Naive B cell (primary cell): ENCODE measurements around the gene ORMDL2. TPM values are rescaled to one million over a fixed set of nuclear protein-coding genes. Genes with fewer than 3 reads are reported as not detected.

Experiments used
- ATAC-seq, 2 donors: fragments of 150-1000 bp; cut with Tn5 transposase; 2 replicates each; pipeline ENCODE4 v1.10.0; 2021; ENCODE audit warnings: low read depth in 2 of 2, mild to moderate bottlenecking in 2 of 2, moderate library complexity in 2 of 2
- DNase-seq: peaks from one replicate; pipeline ENCODE4 v3.0.0; 2022
- H3K27ac Mint-ChIP-seq, 6 donors: one replicate each; pipeline ENCODE4 v1.8.0; 2020 to 2022; ENCODE audit warnings: mild to moderate bottlenecking in 6 of 6, mixed read lengths in 6 of 6, moderate library complexity in 5 of 6, inconsistent platforms in 2 of 6
- H3K27me3 Mint-ChIP-seq, 3 donors: one replicate each; pipeline ENCODE4 v1.8.0; 2021 to 2022; ENCODE audit warnings: mixed read lengths in 3 of 3, mild to moderate bottlenecking in 1 of 3
- H3K36me3 Mint-ChIP-seq, 2 donors: one replicate each; pipeline ENCODE4 v1.8.0; 2020 to 2022; ENCODE audit warnings: mixed read lengths in 2 of 2, inconsistent platforms in 1 of 2, mild to moderate bottlenecking in 1 of 2
- H3K4me1 Mint-ChIP-seq, 3 donors: one replicate each; pipeline ENCODE4 v1.8.0; 2020 to 2022; ENCODE audit warnings: mixed read lengths in 3 of 3, inconsistent platforms in 1 of 3, mild to moderate bottlenecking in 1 of 3, moderate library complexity in 1 of 3
- H3K4me3 Mint-ChIP-seq, 8 donors: one replicate each; pipeline ENCODE4 v1.8.0; 2020 to 2022; ENCODE audit warnings: mild to moderate bottlenecking in 8 of 8, mixed read lengths in 8 of 8, moderate library complexity in 8 of 8, inconsistent platforms in 2 of 8
- H3K9me3 Mint-ChIP-seq, 7 donors: one replicate each; pipeline ENCODE4 v1.8.0; 2020 to 2022; ENCODE audit warnings: mixed read lengths in 7 of 7, mild to moderate bottlenecking in 5 of 7, inconsistent platforms in 2 of 7, moderate library complexity in 1 of 7
- polyA plus RNA-seq, 6 donors: library from polyadenylated mRNA; unstranded; fragments of 300-500 nt; fragmentation: Illumina TruSeq; gene quantifications; one replicate each; pipeline ENCODE4 v1.2.3, GENCODE V29; 2021; ENCODE audit warnings: low read depth in 6 of 6

ORMDL2 gene
- 100 to 1,000 TPM in 3 of 6 donors, 10 to 100 TPM in 3; 73.9 to 114 (median 98.1) TPM for polyA plus RNA-seq

GRCh38 chr12:55817345-55818139 lies at the start of gene ORMDL2, which contains the start of gene SARNP:
Gene ORMDL2 (plus strand): TSS chr12:55818041. CDS start chr12:55819000, 959 bp downstream.
Gene SARNP (minus strand): TSS chr12:55817724. CDS start chr12:55817701, 23 bp downstream.
- Mint-ChIP-seq H3K4me3 (no peak within 1 kb of the TSS), H3K36me3 (peaks cover 6 to 16% of the 10 kb centered on the region in 2 donors), H3K4me1 (peaks cover 17 to 35% (median 29%) of the 10 kb centered on the region in 3 donors), H3K27me3 (no peaks in the 10 kb centered on the region), H3K9me3 (no peaks in the 10 kb centered on the region), H3K27ac (peak within 1 kb of the TSS in 1 of 6 donors; percentile 54)
- peak; percentile 97 for DNase-seq
- ATAC-seq = peak; percentile 90 to 91

- ATAC-seq = no peak
- Mint-ChIP-seq H3K4me1 (peaks cover 0 to 10% (median 8%) of the 10 kb centered on the region in 3 donors), H3K27me3 (no peaks in the 10 kb centered on the region), H3K4me3 (no peak overlapping the region), H3K9me3 (no peaks in the 10 kb centered on the region), H3K27ac (peak overlapping the region in 2 of 6 donors; percentile 2 to 3), H3K36me3 (peaks cover 8 to 19% of the 10 kb centered on the region in 2 donors)
- DNase-seq = no peak
Measured at GRCh38 chr12:55771736-55772135, 46.1 kb upstream of the ORMDL2 start.

GRCh38 chr12:55777856-55778255 lies 40.0 kb upstream of the ORMDL2 start:
- no peak for DNase-seq
- Mint-ChIP-seq H3K4me3 (no peak overlapping the region), H3K36me3 (peaks cover 0 to 10% of the 10 kb centered on the region in 2 donors), H3K27ac (no peak overlapping the region), H3K9me3 (no peaks in the 10 kb centered on the region), H3K27me3 (no peaks in the 10 kb centered on the region), H3K4me1 (peaks cover 0 to 8% (median 0%) of the 10 kb centered on the region in 3 donors)
- no peak for ATAC-seq

- peak overlapping the region in 1 of 6 donors; percentile 18 for H3K27ac Mint-ChIP-seq
- no peaks in the 10 kb centered on the region for H3K27me3 Mint-ChIP-seq
- no peak for ATAC-seq
- H3K4me1 Mint-ChIP-seq = peaks cover 0 to 5% (median under 1%) of the 10 kb centered on the region in 3 donors
- H3K9me3 Mint-ChIP-seq = no peaks in the 10 kb centered on the region
- no peak overlapping the region for H3K4me3 Mint-ChIP-seq
- peaks cover 2 to 23% of the 10 kb centered on the region in 2 donors for H3K36me3 Mint-ChIP-seq
- DNase-seq = no peak
Measured at GRCh38 chr12:55780685-55781084, 37.2 kb upstream of the ORMDL2 start.

GRCh38 chr12:55788546-55788945 lies 29.3 kb upstream of the ORMDL2 start:
- H3K4me3 Mint-ChIP-seq = no peak overlapping the region
- no peak overlapping the region for H3K27ac Mint-ChIP-seq
- no peaks in the 10 kb centered on the region for H3K9me3 Mint-ChIP-seq
- no peaks in the 10 kb centered on the region for H3K27me3 Mint-ChIP-seq
- DNase-seq (no peak), ATAC-seq (no peak)
- peaks cover 0 to 4% (median 1%) of the 10 kb centered on the region in 3 donors for H3K4me1 Mint-ChIP-seq
- H3K36me3 Mint-ChIP-seq = peaks cover 7 to 27% of the 10 kb centered on the region in 2 donors

GRCh38 chr12:55789171-55789570 lies 28.7 kb upstream of the ORMDL2 start:
- peak overlapping the region in 1 of 6 donors; percentile 25 for H3K27ac Mint-ChIP-seq
- H3K4me3 Mint-ChIP-seq = no peak overlapping the region
- ATAC-seq (no peak), DNase-seq (no peak)
- H3K9me3 Mint-ChIP-seq = no peaks in the 10 kb centered on the region
- peaks cover 0 to 4% (median 1%) of the 10 kb centered on the region in 3 donors for H3K4me1 Mint-ChIP-seq
- H3K36me3 Mint-ChIP-seq = peaks cover 7 to 21% of the 10 kb centered on the region in 2 donors
- H3K27me3 Mint-ChIP-seq = no peaks in the 10 kb centered on the region

GRCh38 chr12:55789893-55790292 lies 27.9 kb upstream of the ORMDL2 start:
- no peaks in the 10 kb centered on the region for H3K27me3 Mint-ChIP-seq
- H3K36me3 Mint-ChIP-seq = peaks cover 14 to 18% of the 10 kb centered on the region in 2 donors
- ATAC-seq (no peak), DNase-seq (no peak)
- H3K4me3 Mint-ChIP-seq = no peak overlapping the region
- H3K27ac Mint-ChIP-seq = no peak overlapping the region
- H3K9me3 Mint-ChIP-seq = no peaks in the 10 kb centered on the region
- peaks cover 0 to 4% (median 1%) of the 10 kb centered on the region in 3 donors for H3K4me1 Mint-ChIP-seq

GRCh38 chr12:55795950-55796349 lies 21.9 kb upstream of the ORMDL2 start:
- H3K4me3 Mint-ChIP-seq = no peak overlapping the region

GRCh38 chr12:55797068-55797467 lies 20.8 kb upstream of the ORMDL2 start:
- peaks cover 0 to 7% of the 10 kb centered on the region in 2 donors for H3K36me3 Mint-ChIP-seq
- no peaks in the 10 kb centered on the region for H3K9me3 Mint-ChIP-seq
- H3K4me1 Mint-ChIP-seq = peaks cover 0 to 3% (median 0%) of the 10 kb centered on the region in 3 donors
- no peak for ATAC-seq
- H3K27ac Mint-ChIP-seq = peak overlapping the region in 1 of 6 donors; percentile 10
- H3K27me3 Mint-ChIP-seq = no peaks in the 10 kb centered on the region
- H3K4me3 Mint-ChIP-seq = no peak overlapping the region
- peak; percentile 4 for DNase-seq

More at GRCh38 chr12:55795950-55796349, 21.9 kb upstream of the ORMDL2 start:
- peaks cover 0 to 3% (median 0%) of the 10 kb centered on the region in 3 donors for H3K4me1 Mint-ChIP-seq
- H3K27me3 Mint-ChIP-seq = no peaks in the 10 kb centered on the region
- H3K27ac Mint-ChIP-seq = peak overlapping the region in 1 of 6 donors; percentile 49
- no peaks in the 10 kb centered on the region for H3K9me3 Mint-ChIP-seq
- no peak for DNase-seq
- ATAC-seq = no peak
- peaks cover 0 to 7% of the 10 kb centered on the region in 2 donors for H3K36me3 Mint-ChIP-seq

GRCh38 chr12:55797550-55797949 lies 20.3 kb upstream of the ORMDL2 start:
- Mint-ChIP-seq H3K36me3 (peaks cover 0 to 8% of the 10 kb centered on the region in 2 donors), H3K9me3 (no peaks in the 10 kb centered on the region), H3K4me1 (peaks cover 0 to 3% (median 0%) of the 10 kb centered on the region in 3 donors), H3K27me3 (no peaks in the 10 kb centered on the region), H3K27ac (peak overlapping the region in 1 of 6 donors; percentile 49), H3K4me3 (no peak overlapping the region)
- DNase-seq (no peak), ATAC-seq (no peak)

- no peak for DNase-seq
- Mint-ChIP-seq H3K27me3 (no peaks in the 10 kb centered on the region), H3K27ac (no peak overlapping the region), H3K4me1 (peaks cover 16 to 32% (median 25%) of the 10 kb centered on the region in 3 donors), H3K9me3 (no peaks in the 10 kb centered on the region), H3K4me3 (no peak overlapping the region), H3K36me3 (peaks cover 5 to 8% of the 10 kb centered on the region in 2 donors)
- no peak for ATAC-seq
Measured at GRCh38 chr12:55806982-55807381, 10.9 kb upstream of the ORMDL2 start.

GRCh38 chr12:55809274-55809673 lies 8.6 kb upstream of the ORMDL2 start:
- peak overlapping the region in 2 of 6 donors; percentile 38 for H3K27ac Mint-ChIP-seq
- ATAC-seq (no peak), DNase-seq (no peak)
- peaks cover 27 to 49% (median 41%) of the 10 kb centered on the region in 3 donors for H3K4me1 Mint-ChIP-seq
- no peak overlapping the region for H3K4me3 Mint-ChIP-seq
- no peaks in the 10 kb centered on the region for H3K27me3 Mint-ChIP-seq
- no peaks in the 10 kb centered on the region for H3K9me3 Mint-ChIP-seq
- peaks cover 5 to 9% of the 10 kb centered on the region in 2 donors for H3K36me3 Mint-ChIP-seq

GRCh38 chr12:55812088-55812487 lies 5.8 kb upstream of the ORMDL2 start:
- no peak overlapping the region for H3K4me3 Mint-ChIP-seq
- H3K27me3 Mint-ChIP-seq = no peaks in the 10 kb centered on the region
- no peaks in the 10 kb centered on the region for H3K9me3 Mint-ChIP-seq
- H3K4me1 Mint-ChIP-seq = peaks cover 24 to 60% (median 37%) of the 10 kb centered on the region in 3 donors
- no peak for ATAC-seq
- no peak for DNase-seq
- H3K27ac Mint-ChIP-seq = peak overlapping the region in 3 of 6 donors; percentile 35 to 69 (median 48)
- H3K36me3 Mint-ChIP-seq = peaks cover 0 to 9% of the 10 kb centered on the region in 2 donors

GRCh38 chr12:55814257-55814656 lies 3.6 kb upstream of the ORMDL2 start:
- H3K4me1 Mint-ChIP-seq = peaks cover 26 to 58% (median 45%) of the 10 kb centered on the region in 3 donors
- no peak for ATAC-seq

More at GRCh38 chr12:55814257-55814656, 3.6 kb upstream of the ORMDL2 start:
- peak overlapping the region in 5 of 6 donors; percentile 0 to 95 (median 34) for H3K27ac Mint-ChIP-seq
- peaks cover 0 to 9% of the 10 kb centered on the region in 2 donors for H3K36me3 Mint-ChIP-seq
- H3K9me3 Mint-ChIP-seq = no peaks in the 10 kb centered on the region
- DNase-seq = no peak
- no peaks in the 10 kb centered on the region for H3K27me3 Mint-ChIP-seq
- peak overlapping the region in 1 of 8 donors; percentile 29 for H3K4me3 Mint-ChIP-seq
